ENCODE results near the gene CRISP1.

- TF ChIP-seq POLR2A (IDR thresholded peaks at IDR 0.05) (no peak), CTCF (IDR thresholded peaks at IDR 0.05) (no peak)
Measured at GRCh38 chr6:49806145-49806544, 60.2 kb downstream of the CRISP1 start.
